Body of pancreas (tissue), 4 donors: ENCODE measurements around the gene ATP2B2.

Experiments
- POLR2A ChIP-seq, 3 donors: fragments of 450-650 bp; IDR thresholded peaks; one replicate each; pipeline ENCODE4 v1.6.1; 2016; ENCODE audit warnings: antibody characterized with exemption in 3 of 3, mild to moderate bottlenecking in 2 of 3
- TF ChIP-seq, protein P1 (sequence below), 7 experiments: fragments of 450-650 bp in 4 of 7; fragments of 200-600 bp in 3 of 7; sonication (generic) in 3 of 7; IDR thresholded peaks; one replicate each; pipeline ENCODE4 v1.5.1; 2016 to 2019; ENCODE audit warnings: antibody characterized with exemption in 7 of 7

DNA sequence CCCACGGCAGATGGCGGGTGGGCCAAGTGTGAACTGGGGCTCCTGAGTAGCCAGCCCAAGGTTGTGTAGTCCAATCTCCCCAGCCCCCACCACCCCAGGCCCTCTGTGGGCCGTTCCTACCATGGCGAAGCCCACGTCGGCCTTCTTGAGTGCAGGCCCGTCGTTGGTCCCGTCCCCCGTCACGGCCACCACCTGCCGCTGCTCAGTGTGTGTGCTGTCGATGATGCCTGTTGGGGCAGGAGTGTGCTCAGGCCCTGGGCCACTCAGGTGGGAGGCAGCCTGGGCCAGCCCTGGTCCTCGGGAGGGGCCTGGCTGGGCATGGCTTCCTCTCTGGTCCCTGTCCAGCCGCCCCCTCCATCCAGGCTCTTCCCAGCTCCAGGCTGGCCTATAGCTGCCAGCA lies 159.5 kb downstream of the ATP2B2 start:
- TF ChIP-seq, protein P1, sequence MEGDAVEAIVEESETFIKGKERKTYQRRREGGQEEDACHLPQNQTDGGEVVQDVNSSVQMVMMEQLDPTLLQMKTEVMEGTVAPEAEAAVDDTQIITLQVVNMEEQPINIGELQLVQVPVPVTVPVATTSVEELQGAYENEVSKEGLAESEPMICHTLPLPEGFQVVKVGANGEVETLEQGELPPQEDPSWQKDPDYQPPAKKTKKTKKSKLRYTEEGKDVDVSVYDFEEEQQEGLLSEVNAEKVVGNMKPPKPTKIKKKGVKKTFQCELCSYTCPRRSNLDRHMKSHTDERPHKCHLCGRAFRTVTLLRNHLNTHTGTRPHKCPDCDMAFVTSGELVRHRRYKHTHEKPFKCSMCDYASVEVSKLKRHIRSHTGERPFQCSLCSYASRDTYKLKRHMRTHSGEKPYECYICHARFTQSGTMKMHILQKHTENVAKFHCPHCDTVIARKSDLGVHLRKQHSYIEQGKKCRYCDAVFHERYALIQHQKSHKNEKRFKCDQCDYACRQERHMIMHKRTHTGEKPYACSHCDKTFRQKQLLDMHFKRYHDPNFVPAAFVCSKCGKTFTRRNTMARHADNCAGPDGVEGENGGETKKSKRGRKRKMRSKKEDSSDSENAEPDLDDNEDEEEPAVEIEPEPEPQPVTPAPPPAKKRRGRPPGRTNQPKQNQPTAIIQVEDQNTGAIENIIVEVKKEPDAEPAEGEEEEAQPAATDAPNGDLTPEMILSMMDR (IDR thresholded peaks at IDR 0.05), result no peak
- no peak for TF ChIP-seq POLR2A (IDR thresholded peaks at IDR 0.05)
